CMK (cell line): ENCODE measurements around the gene SEBOX.
A peak's percentile ranks its signal among the peaks of the same experiment; 100 is the strongest.
"Not testable (repeated sequence)": the region's sequence is repeated elsewhere in the genome, so short reads cannot be mapped to it uniquely, and the experiment has no call there.

Source experiments
- DNase-seq: peaks from one replicate; pipeline ENCODE4 v3.0.0-alpha.2; 2010; ENCODE audit warnings: low read depth

SEBOX gene

DNA sequence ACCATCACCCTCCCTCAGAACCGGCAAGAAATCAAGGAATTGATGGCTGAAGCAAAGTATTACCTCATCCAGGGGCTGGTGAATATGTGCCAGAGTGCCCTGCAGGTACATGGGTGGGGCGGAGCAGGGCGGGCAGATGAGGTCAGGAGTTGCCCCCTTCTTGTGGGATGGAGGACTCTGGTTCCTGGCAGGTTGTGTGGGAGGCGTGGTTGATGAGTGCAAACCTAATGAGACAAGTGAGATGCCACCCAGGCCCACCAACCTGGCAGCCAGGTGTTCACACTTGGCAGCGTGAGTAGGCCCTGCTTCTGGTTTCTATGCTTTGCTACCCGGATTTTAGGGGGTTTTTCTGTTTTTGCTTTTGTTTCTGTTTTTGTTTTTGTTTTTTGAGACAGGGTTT, 24.6 kb downstream of the SEBOX start:
- DNase-seq = no peak

DNA sequence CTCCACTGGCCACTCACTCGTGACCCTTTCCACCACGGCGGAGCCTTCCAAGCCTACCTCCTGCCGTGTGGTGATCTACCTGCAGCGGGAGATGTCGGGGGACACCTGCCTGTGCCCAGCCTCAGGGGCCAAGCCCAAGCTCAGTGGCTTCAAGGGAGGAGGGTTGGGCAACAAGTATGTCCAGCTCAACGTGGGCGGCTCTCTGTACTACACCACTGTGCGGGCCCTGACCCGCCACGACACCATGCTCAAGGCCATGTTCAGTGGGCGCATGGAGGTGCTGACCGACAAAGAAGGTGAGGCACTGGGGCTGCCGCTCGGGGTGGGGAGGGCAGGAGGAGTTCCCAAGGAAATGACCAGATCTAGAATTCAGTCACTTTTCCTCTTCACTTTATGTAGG, 25.6 kb downstream of the SEBOX start:
- no peak for DNase-seq

DNA sequence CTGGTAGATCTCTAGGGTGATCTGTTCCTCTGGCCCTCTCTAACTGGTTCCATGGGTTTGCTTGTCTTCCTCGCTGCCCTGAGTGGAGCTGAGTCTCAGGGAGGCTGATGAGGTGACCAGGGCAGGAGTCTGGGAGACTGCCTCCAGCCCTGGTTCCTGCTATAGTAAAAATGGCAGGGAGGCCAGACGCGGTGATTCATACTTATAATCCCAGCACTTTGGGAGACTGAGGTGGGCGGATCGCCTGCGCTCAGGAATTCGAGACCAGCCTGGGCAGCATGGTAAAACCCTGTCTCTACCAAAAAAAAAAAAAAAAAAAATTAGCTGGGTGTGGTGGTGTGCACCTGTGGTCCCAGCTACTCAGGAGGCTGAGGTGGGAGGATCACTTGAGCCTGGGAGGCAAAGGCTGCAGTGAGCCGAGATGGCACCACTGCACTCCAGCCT, 26.2 kb downstream of the SEBOX start:
- not testable (repeated sequence) for DNase-seq

DNA sequence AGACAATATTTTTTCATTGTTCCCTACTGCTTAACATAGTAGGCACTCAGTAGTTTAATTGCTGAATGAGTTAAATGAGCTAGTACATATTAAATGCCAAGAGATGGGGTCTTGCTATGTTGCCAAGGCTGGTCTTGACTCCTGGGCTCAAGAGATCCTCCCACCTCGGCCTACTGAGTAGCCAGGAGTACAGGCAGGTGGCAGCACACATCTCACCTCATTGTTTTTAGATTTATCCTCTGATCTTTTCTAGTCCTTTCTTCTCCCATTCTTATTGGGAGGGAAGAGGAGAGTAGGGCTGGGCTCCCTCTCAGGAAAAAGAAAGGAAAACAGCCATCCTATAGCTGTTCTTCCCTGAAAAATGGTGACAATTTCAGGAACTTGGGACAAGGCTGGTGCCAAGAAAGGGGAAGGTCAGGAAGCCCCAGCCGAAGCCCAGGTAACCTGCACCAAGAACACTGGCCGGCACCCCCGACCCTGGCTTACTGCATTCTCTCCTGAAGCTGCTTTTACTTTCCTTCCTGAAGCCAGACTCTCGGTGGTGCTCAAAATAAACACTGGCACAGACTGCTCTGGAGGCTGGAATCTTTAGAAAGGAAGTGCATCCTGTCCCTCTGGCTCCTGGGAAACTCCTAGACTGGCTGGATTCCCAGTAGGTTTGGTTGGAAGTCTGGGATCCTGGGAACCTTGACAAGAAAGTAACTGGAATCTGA, 26.8 kb downstream of the SEBOX start:
- no peak for DNase-seq

DNA sequence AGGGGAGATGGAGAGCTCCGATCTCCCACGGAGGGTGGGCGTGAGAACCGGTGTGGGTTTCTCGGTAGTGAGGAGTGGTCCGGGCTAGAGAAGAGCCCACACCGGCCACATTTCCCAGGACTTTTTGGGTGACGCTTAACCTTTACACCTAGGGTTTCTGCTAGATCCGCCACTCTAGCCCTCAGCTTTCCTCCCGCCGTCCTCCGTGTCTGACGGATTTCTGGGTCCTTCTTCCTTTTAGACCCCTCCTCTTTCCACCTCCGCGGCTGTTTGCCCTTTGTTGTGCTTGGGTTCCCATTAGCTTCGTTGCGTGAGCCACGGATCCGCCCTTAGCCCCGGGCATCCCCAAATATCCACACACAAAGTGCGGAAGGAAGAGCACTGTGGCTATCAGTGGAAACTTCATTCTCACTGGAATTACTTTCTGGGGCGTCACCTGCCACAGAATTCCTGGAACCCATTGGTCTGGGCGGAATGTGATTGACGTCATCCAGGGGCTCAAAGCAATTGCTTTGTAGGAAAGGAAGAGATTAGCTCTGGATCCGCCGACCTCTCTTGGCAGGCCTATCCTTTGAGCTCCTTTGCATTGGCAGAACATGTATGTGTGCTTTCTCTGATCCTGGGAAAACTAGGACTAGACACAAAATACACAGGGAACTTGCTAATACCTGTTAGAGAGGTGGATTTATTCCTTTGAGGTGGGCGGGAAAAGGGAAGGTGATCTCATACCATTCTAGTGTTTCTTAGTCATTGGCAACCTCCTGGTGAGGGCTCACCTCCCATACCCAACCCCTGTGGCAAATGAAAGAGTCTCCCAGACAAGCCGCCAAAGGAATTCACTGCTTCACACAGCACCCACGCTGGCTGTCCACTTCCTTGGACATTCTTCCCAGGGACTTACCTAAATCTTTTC, 28.8 kb downstream of the SEBOX start:
- peak; percentile 22 for DNase-seq

DNA sequence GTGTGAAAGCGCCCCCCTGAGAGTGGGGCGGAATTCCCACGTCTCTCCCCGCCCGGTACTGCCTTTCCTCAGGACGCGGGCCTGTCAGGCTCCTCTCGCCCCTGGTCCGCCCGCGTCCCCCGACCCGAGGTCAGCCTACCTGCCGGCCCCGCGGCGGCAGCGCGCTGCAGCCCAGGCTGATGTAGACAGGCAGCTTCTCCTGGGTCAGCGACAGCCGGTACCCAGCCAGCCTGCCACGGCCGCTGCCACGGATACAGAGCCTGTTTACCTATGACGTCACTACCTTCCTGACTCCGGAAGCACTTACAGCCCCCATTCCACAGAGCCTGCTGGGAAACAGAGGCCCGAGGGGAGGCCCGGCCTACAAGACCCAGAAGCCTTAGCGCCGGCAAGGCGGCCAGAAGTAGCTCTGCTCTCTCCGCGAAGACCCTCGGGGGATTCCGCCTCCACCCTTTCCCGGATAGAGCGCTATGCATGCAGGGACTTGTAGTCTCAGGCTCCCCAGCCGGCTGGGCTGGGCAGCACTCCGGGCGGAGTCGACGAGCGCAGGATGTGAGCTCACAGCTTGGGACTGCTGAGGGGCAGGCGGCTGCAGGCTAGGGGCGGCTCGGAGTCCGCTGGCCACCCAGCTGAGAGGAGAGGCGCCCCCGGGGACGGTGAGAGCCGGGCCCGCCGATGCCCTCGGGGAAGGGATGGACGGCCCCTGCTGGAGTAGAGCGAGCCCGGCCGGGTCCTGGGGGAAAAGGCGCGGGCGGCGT, 29.6 kb downstream of the SEBOX start, which contains the start of the genes IFT20 and TNFAIP1:
IFT20 (minus strand) TSS at position 272 of the 758 bp plus-strand sequence. CDS start 3,487 bp downstream, outside the sequence.
TNFAIP1 (plus strand) TSS at position 561 of the 758 bp plus-strand sequence. CDS start 3,761 bp downstream, outside the sequence.
- peak; percentile 99 for DNase-seq

DNA sequence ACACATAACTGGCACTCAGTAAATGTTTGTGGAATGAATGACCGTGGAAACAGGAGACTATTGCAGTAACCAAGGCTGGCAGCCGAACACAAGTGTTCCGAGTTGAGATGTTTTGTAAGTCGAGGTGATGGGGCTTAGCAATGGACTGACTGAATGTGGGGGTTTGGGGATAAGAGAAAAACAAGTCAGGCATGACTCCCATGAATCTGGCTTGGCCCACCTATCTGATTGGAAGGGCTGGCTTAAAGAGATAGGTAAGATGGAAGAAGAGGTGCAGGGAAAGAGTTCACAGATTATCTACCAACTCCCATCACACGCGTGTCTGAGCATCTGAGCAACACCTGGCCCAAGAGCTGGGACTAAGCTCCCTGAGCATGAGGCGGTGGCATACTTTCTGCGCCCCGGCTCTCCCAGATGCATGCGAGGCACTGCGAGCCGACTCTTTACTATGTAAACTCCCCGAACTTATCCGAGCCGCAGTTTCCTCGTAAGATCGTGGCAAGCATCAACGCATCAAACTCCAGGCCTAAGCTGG, 30.3 kb downstream of the SEBOX start:
- no peak for DNase-seq

DNA sequence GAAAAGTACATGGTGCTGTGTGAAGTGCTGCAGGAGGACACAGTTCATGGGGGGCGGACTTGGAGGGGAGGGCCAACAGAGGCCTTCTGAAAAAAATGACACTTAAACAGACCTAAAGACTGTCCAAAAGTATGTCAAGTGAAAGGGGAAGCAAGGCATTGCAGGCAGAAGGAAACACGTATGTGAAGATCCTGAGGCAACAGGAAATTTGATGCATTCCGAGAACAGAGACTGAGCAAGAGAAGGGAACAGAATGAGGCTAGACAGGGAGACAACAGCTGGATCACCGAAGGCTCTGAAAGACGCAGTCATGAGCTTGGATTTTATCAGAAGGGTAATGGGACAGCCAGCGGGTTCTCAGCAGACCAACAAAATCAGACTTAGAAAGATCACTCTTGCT, 30.8 kb downstream of the SEBOX start:
- no peak for DNase-seq

DNA sequence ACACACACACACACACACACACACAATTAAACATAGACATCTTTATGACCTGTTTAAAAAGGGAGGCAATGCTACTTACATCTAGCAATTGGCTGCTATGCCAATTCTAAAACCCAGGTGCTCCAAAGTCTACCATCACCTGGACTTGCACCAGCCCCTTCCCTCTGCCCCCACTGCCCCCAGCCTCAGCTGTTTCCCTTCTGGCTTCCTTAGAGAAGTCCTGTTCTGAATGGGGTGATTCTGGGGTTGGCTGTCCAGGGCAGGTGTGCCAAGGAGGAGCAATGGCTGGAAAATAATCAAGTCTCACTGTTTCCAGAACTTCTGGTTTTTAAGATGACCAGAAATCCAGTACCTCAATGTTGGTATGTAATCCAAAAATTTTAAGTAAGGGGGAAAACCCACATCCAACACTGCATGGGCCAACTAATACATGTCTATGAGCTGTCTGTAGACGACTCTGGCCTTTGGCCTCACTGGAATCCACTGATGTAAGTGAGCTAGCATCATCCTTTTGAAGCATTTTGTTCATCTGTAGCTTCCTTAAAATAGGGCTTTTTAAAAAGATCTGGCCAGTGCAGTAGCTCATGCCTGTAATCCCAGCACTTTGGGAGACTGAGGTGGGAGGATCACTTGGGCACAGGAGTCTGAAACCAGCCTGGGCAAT, 31.8 kb downstream of the SEBOX start:
- DNase-seq = no peak

DNA sequence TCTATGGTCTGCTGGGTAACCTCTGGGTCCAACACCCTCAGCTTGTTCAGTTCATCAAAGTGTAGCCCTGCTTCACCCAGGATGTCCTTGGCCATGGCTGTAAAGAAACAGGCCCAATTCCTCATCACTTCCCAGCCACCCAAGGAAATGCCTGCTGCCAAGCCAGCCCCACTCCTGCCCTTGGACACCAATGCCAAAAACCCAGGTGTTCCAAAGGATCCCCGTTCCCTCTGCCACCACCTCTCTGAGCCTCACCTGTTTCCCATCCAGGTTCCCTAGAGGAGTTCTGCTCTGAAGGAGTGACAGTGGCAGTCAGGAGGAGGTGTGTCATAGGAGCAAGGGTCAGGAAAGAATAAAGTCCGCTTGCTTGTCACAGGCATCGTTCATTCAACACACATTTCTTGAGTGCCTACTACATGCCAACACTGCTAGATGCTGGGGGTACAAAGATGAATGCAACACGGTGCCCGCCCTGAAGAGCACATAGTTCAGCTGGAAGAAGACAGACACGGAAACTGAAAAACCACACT, 33.0 kb downstream of the SEBOX start:
- no peak for DNase-seq

DNA sequence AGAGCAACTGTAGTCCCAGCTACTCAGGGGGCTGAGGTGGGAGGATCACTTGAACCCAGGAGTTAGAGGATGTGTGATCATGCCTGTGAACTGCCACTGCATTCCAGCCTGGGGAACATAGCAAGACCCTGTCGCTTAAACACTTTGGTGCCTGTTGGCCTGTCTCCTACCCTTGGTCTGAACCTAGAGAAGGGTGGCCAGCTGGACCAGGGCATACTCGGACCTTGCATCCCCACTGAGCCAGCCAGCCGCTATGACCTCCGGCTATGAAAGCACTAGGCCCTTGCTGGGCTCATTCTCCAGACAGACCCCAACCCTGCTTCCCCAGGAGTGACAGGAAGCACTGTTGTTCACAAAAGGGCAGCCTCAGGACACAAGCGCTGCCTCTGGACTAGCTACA, 34.3 kb downstream of the SEBOX start:
- no peak for DNase-seq

DNA sequence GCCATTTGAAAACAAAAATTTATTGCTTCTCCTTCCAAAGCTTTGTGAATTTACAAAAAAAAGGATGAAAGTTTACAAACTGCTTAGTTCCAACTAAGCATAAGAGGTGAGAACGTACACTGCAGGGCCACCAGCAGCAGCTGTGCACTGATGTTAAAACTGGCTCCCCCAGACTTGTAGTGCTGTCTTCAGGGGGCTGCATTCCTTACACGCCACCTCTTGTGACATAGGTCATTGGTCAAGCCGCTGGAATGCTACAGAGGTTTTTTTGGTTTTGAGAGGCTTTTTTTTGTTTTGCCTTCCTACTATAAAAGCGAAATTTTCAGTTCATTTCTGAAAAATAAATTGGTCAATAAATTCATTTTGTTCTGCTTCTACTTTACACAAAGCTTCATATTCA, 36.7 kb downstream of the SEBOX start:
- no peak for DNase-seq

DNA sequence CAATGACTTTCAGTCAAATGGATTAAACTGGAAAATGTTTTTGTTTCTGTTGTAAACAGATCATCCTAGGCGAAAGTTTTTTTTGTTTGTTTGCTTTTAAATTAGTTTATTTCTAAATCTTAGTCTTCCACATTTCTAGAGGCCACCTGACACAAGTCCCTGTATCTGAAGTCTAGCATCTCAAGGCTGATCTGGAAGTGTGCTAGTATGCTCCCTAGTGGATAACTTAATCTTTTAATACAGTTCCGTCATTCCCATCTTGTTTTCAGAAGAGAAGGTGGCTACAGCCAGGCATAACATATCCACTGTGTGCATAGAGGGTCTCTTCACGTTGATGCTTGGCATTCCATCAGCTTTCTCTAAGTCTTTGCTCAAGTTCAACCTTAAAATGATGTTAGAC, 37.3 kb downstream of the SEBOX start:
- DNase-seq = no peak

DNA sequence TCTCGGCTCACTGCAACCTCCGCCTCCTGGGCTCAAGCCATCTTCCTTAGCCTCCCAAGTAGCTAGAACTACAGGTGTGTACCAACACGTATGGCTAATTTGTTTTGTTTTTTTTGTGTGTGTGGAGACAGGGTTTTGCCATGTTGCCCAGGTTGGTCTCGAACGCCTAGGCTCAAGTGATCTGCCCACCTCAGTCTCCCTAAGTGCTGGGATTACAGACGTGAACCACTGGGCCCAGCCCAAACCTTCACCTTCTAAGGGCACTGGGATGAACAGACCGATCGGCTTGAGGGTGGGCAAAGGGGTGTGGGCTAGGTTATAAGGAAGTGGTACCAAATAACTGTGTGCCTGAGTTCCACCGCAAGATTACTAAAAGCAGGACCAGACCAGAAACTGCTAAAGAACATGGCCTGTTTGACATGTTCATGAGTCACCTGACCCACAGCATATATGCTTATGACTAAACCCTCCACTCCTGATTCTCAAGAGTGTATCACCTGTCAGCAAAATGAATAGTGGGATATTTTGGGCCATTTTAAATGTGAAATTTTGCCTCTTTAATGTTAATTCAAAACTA, 37.9 kb downstream of the SEBOX start:
- no peak for DNase-seq

DNA sequence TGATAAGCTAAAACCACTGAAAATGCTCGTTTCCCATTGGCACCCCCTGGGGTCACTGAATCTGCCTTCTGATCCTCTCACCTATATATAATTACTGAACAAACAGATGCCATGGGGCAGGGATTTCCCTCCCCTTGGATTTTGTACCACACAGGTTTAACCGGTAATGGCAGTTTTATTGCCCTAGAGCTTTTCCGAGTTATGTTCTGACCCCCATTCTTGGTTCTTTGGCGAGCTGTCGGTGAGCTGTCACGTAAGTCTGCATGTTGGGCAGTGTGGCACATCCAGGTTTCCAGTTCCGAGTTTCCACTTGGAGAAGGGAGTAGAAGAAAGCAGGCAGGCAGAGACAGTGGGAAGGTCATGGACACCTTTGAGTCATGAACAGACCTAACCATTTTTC, 38.9 kb downstream of the SEBOX start:
- DNase-seq = no peak

DNA sequence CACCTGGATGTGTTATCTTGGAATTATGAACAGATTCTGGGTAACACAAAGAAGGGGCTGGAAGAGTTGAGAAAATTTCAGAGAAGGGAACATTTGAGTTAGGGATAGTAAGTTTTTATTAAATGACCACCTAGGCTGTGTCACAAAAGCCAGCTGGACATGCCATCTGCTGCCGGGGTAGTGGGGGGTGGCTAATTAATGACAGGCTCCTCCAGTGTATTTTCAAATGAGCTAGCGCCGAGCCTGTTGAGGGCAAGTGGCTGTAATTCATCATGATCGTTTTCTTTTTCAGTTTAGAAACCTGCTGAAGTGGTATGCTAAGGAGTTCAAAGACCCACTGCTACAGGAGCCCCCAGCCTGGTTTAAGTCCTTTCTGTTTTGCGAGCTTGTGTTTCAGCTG, 39.8 kb downstream of the SEBOX start:
- DNase-seq = no peak

DNA sequence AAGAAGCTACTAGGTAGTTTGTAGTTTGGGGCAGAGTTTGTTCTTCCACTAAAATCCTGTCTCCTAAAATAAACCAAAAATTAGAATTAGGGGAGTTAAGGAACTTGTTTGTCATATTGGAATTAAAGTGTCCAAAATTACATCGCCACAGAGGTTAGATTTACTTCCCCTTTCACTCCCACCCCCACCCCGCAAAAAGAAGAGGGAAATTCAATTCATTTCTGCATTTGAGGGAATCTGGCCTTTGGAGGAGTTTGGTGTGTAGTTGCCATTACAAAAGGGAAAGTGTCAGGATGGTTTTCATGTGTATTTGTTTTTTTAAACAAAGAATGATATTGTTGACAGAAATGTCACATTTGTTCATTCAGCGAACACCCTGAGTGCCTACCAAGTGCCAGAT, 40.2 kb downstream of the SEBOX start:
- DNase-seq = no peak

DNA sequence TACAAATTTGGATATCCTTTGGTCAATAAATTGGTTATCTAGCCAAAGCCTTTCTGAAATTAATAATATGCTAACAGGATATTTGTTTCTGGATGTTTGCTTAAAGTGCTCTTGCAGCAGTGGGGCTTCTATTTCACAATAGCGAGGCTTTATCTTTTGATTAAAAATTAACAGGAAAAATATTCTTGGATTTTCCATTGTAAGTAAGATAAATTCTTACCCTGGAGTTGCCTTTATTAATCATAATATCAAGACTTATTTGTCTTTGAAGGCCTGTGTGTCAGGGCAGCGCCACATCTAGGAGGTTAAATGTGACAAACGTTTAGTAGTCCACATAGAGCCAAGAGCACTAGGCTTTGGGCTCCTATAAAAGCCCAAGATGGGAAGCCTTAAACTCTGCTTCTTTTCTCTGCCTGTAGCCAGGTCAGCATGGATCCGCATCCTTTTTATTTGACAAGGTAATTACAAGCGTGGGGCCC, 40.7 kb downstream of the SEBOX start:
- DNase-seq = no peak

DNA sequence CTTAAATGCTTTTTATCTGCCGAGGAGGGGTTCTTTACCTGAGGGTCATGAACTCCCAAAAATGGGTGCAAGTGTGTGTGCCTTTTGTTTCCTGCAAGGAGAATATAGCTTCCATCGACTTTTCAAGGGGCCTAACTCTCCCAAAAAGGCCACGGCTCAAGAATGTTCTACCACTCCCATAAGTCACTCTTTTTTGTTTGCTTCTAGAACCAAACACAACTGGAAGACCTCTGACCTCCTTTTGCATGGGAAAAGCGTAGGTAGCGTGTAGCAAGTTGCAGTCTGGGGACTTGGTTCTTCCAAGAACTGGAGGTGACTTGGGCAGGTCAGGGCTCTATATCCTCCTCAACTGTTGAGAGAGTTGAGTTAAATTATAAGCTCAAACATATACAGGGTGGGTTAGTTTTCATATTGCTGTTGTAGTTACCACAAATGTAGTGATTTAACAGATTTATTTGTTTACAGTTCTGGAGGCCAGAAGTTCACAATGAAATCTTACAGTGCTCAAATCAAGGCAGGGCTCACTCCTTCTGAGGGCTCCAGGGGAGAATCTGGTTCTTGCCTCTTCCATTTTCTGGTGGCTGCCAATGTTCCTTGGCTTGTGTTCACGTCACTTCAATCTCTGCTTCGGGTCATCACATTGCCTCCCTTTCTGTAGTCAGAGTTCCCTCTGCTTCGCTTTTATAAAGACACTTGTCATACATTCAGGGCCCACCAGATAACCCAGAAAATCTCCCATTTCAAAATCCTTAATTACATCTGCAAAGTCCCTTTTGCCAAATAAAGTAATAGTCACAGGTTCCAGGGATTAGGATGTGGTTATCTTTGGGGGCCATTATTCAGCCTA, 44.6 kb downstream of the SEBOX start:
- no peak for DNase-seq

DNA sequence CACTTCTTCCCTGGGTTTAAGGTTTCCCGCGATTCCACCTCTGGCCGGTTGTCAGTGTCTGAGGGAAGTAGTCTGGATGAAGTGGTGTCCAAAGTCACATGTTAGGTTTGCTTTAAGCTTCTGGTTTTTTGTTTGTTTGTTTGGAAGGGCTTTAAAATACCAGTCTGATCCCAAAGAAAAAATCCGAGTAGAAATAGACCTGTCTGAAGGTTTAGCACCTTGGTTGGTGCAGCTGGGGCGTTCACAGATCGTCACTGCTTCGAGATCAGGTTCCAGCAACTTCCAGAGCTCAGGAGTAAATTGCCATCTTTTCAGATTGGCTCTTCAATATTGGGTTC, 45.4 kb downstream of the SEBOX start:
- no peak for DNase-seq
